K562 (cell line): ENCODE measurements around the gene TTC28.

Experiments used
- ARHGAP35 ChIP-seq: fragments of 450-650 bp; IDR thresholded peaks from 2 replicates; pipeline ENCODE4 v1.6.1; 2018; ENCODE audit not compliant: partially characterized antibody
- BCLAF1 ChIP-seq, 2 experiments: fragments of 450-650 bp in 1 of 2; IDR thresholded peaks; 2 replicates each; pipeline ENCODE4 v1.6.1; 2011 to 2017; ENCODE audit warnings: low read depth in 2 of 2, antibody characterized with exemption in 1 of 2, borderline replicate concordance in 1 of 2, low read length in 1 of 2, mild to moderate bottlenecking in 1 of 2, mixed read lengths in 1 of 2; ENCODE audit not compliant: control insufficient read depth in 1 of 2
- BRCA1 ChIP-seq, 2 experiments: fragments of 450-650 bp in 1 of 2; sonication (generic) in 1 of 2; formaldehyde crosslinking in 1 of 2; IDR thresholded peaks; 2 replicates each; pipeline versions ENCODE4 v1.5.0 to v1.6.1; 2017 to 2020; ENCODE audit warnings: mild to moderate bottlenecking in 1 of 2, missing genetic modification reagents in 1 of 2
- DMBX1 ChIP-seq: fragments of 250-450 bp; sonication (Bioruptor Pico); IDR thresholded peaks from 2 replicates; pipeline ENCODE4 v1.8.0; 2022; ENCODE audit warnings: inconsistent platforms, mild to moderate bottlenecking, moderate library complexity, borderline replicate concordance
- ELF1 ChIP-seq: fragments of 200-800 bp; sonication (Bioruptor generic); IDR thresholded peaks from 2 replicates; pipeline ENCODE4 v1.6.1; 2016; ENCODE audit warnings: missing genetic modification characterization, missing compliant biosample characterization
- GTF2A2 ChIP-seq: IDR thresholded peaks from 2 replicates; pipeline ENCODE4 v1.6.1; 2016; ENCODE audit warnings: mild to moderate bottlenecking, missing genetic modification characterization, missing compliant biosample characterization
- HDAC2 ChIP-seq: fragments of 450-650 bp; IDR thresholded peaks from 2 replicates; pipeline ENCODE4 v1.6.1; 2016; ENCODE audit warnings: mild to moderate bottlenecking
- HNRNPK ChIP-seq: fragments of 200-400 bp; formaldehyde crosslinking; IDR thresholded peaks from one replicate; pipeline ENCODE4 v1.6.1; 2018; ENCODE audit warnings: mild to moderate bottlenecking, low read depth, low read length; ENCODE audit not compliant: poor library complexity, severe bottlenecking
- NFYB ChIP-seq: IDR thresholded peaks from 2 replicates; pipeline ENCODE4 v1.6.1; 2011; ENCODE audit warnings: mild to moderate bottlenecking, moderate library complexity; ENCODE audit not compliant: insufficient read length; ENCODE audit errors: extremely low read depth
- RFX5 ChIP-seq: IDR thresholded peaks from 2 replicates; pipeline ENCODE4 v1.6.1; 2011; ENCODE audit warnings: low read depth, mild to moderate bottlenecking, improper control_type of control experiment, low read length
- SOX6 ChIP-seq: fragments of 450-650 bp; IDR thresholded peaks from 2 replicates; pipeline ENCODE4 v1.6.1; 2014; ENCODE audit warnings: mild to moderate bottlenecking
- ZFP1 ChIP-seq: fragments of 450-650 bp; formaldehyde crosslinking; IDR thresholded peaks from 2 replicates; pipeline ENCODE4 v1.4.0; 2020; ENCODE audit warnings: mild to moderate bottlenecking, mixed read lengths
- TF ChIP-seq, protein P1 (sequence below), 3 experiments: IDR thresholded peaks in 2 of 3; conservative IDR thresholded peaks in 1 of 3; 2 replicates each; pipeline ENCODE4 v1.5.1; 2011 to 2012; ENCODE audit warnings: low read length in 3 of 3, mild to moderate bottlenecking in 3 of 3, control low read depth in 2 of 3, improper control_type of control experiment in 1 of 3, inconsistent platforms in 1 of 3, low read depth in 1 of 3, mixed read lengths in 1 of 3, moderate library complexity in 1 of 3; ENCODE audit not compliant: insufficient read depth in 2 of 3
- TF ChIP-seq, protein P2 (sequence below): fragments of 450-650 bp; conservative IDR thresholded peaks from 2 replicates; pipeline ENCODE4 v1.6.1; 2016; ENCODE audit warnings: missing genetic modification characterization, low read depth, mild to moderate bottlenecking, control low read depth, missing compliant biosample characterization

DNA sequence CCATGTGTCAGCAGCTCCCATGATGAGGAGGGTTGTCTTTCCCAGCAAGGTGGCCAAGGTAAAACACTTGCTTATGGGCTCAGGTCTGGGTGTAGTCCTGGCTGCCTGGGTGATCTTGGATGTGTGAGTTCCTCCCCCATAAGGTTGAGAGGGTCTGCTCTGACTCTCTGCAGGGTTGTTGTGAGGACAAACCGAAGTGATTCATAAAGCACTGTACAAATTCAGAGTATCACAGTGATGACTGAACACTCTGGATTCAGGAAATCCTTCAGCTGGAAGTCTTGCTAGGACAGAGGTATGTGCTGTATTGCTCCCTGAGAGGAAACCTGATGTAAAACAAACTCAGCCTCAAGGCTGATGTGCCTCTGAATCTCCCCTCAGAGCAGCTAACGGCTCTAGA, 539.7 kb downstream of the TTC28 start:
- no peak for TF ChIP-seq DMBX1 (CRISPR knock-in tag)
- TF ChIP-seq GTF2A2 (tag): no peak
- TF ChIP-seq BRCA1 (IDR thresholded peaks at IDR 0.05): no peak
- no peak for TF ChIP-seq BRCA1 (CRISPR knock-in tag; IDR thresholded peaks at IDR 0.05)
- no peak for TF ChIP-seq SOX6
- no peak for TF ChIP-seq BCLAF1 (IDR thresholded peaks at IDR 0.05; ENCODE audit: borderline replicate concordance in 1 of 2, control insufficient read depth in 1 of 2, low read depth in 2 of 2, low read length in 1 of 2)
- no peak for TF ChIP-seq NFYB
- TF ChIP-seq, protein P1, sequence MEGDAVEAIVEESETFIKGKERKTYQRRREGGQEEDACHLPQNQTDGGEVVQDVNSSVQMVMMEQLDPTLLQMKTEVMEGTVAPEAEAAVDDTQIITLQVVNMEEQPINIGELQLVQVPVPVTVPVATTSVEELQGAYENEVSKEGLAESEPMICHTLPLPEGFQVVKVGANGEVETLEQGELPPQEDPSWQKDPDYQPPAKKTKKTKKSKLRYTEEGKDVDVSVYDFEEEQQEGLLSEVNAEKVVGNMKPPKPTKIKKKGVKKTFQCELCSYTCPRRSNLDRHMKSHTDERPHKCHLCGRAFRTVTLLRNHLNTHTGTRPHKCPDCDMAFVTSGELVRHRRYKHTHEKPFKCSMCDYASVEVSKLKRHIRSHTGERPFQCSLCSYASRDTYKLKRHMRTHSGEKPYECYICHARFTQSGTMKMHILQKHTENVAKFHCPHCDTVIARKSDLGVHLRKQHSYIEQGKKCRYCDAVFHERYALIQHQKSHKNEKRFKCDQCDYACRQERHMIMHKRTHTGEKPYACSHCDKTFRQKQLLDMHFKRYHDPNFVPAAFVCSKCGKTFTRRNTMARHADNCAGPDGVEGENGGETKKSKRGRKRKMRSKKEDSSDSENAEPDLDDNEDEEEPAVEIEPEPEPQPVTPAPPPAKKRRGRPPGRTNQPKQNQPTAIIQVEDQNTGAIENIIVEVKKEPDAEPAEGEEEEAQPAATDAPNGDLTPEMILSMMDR (IDR thresholded peaks at IDR 0.05 in 2 of 3, conservative IDR thresholded peaks at IDR 0.05 in 1 of 3; ENCODE audit: insufficient read depth in 2 of 3, low read depth in 1 of 3, low read length in 3 of 3): no peak
- TF ChIP-seq HDAC2: no peak
- no peak for TF ChIP-seq HNRNPK
- no peak for TF ChIP-seq ARHGAP35
- TF ChIP-seq ELF1 (tag): no peak
- TF ChIP-seq, protein P2, sequence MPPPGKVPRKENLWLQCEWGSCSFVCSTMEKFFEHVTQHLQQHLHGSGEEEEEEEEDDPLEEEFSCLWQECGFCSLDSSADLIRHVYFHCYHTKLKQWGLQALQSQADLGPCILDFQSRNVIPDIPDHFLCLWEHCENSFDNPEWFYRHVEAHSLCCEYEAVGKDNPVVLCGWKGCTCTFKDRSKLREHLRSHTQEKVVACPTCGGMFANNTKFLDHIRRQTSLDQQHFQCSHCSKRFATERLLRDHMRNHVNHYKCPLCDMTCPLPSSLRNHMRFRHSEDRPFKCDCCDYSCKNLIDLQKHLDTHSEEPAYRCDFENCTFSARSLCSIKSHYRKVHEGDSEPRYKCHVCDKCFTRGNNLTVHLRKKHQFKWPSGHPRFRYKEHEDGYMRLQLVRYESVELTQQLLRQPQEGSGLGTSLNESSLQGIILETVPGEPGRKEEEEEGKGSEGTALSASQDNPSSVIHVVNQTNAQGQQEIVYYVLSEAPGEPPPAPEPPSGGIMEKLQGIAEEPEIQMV (tag): no peak
- no peak for TF ChIP-seq ZFP1
- TF ChIP-seq RFX5: no peak
